ENCODE data around the gene DEPP1. TPM values are rescaled to one million over a fixed set of nuclear protein-coding genes. Genes with fewer than 3 reads are reported as not detected.
A peak's percentile ranks its signal among the peaks of the same experiment; 100 is the strongest.

The DEPP1 gene
- total and polyA plus RNA-seq, 2 of the 4 experiments (the other 2 are of a cell fraction), result 13.6 to 30.0 TPM

- no peaks in the 10 kb centered on the region for H3K9me3 ChIP-seq (ENCODE audit: control insufficient read depth, insufficient read depth, low read length)
- H3K56ac ChIP-seq (ENCODE audit: extremely low read depth, insufficient read depth, low read length), result no peak overlapping the region
- H3K23ac ChIP-seq (ENCODE audit: low read depth, low read length), result no peak overlapping the region
- H2AFZ ChIP-seq (replicated peaks; ENCODE audit: low read length, poor library complexity), result no peak overlapping the region
- H3K18ac ChIP-seq (ENCODE audit: low read depth, low read length), result no peak overlapping the region
- no peak overlapping the region for H3K14ac ChIP-seq (replicated peaks; ENCODE audit: low read depth, low read length)
- ChIA-PET POLR2A (ENCODE audit: unreplicated experiment) (no interaction called here), CTCF (interaction anchor here (1.2 to 2.0 kb wide), 2 partner anchors 33 to 36 kb away, joined by 3 to 7 read pairs; no protein-coding TSS in a partner anchor)
- dilution Hi-C loops (cut with HindIII; ENCODE audit: low sequenced_read_pairs, unreplicated experiment), result no loop called here
- no peak overlapping the region for H2BK120ac ChIP-seq (ENCODE audit: low read depth, low read length)
- BruUV-seq (replicated peaks), result no TSS peak
- no peak overlapping the region for H2BK20ac ChIP-seq (ENCODE audit: low read depth, low read length)
- peaks cover 11% of the 10 kb centered on the region for H3K9me1 ChIP-seq (ENCODE audit: insufficient read depth, low read length)
- no peak overlapping the region for H4K5ac ChIP-seq (ENCODE audit: low read depth, low read length)
- no CpG with 5 or more reads among the region's 6 CpGs for WGBS, 2 experiments (ENCODE audit: extremely low coverage in 2 of 2, insufficient read length in 1 of 2)
- 0 out of 2 replicates have a peak overlapping the region, but pooled peaks have one; percentile 39 for H2AK5ac ChIP-seq (ENCODE audit: low read depth, low read length)
- H2AK9ac ChIP-seq (replicated peaks; ENCODE audit: low read depth, low read length, poor library complexity), result no peak overlapping the region
- ATAC-seq (ENCODE audit: low read depth) (no peak), DNase-seq (no peak)
- no peak overlapping the region for H3K27ac ChIP-seq (ENCODE audit: insufficient read depth, low read length)
- no peaks in the 10 kb centered on the region for H4K20me1 ChIP-seq (ENCODE audit: insufficient read depth, low read length)
- in situ Hi-C loops (cut with MboI; ENCODE audit: low sequenced_read_pairs), result no loop called here
- H4K91ac ChIP-seq (ENCODE audit: insufficient read depth, low read depth, low read length), result peak overlapping the region; percentile 27; the same call in 1 of the 2 replicates
- no peaks in the 10 kb centered on the region for H3K27me3 ChIP-seq (ENCODE audit: control insufficient read depth, insufficient read depth, low read length)
- H3K9ac ChIP-seq (ENCODE audit: low read depth, low read length), result no peak overlapping the region
- peaks cover 2% of the 10 kb centered on the region; the same call in 1 of the 2 replicates for H3K36me3 ChIP-seq (ENCODE audit: control insufficient read depth, insufficient read depth, low read length)
- peaks cover 33% of the 10 kb centered on the region for H3K4me1 ChIP-seq (ENCODE audit: control insufficient read depth, insufficient read depth, low read length)
- TF ChIP-seq MAFK (IDR thresholded peaks at IDR 0.05; ENCODE audit: low read depth, low read length), result no peak
- no peak for TF ChIP-seq RCOR1 (IDR thresholded peaks at IDR 0.05; ENCODE audit: insufficient replicate concordance, low read length)
- no peak for TF ChIP-seq SMC3 (IDR thresholded peaks at IDR 0.05; ENCODE audit: low read depth, low read length)
- TF ChIP-seq, protein P1, sequence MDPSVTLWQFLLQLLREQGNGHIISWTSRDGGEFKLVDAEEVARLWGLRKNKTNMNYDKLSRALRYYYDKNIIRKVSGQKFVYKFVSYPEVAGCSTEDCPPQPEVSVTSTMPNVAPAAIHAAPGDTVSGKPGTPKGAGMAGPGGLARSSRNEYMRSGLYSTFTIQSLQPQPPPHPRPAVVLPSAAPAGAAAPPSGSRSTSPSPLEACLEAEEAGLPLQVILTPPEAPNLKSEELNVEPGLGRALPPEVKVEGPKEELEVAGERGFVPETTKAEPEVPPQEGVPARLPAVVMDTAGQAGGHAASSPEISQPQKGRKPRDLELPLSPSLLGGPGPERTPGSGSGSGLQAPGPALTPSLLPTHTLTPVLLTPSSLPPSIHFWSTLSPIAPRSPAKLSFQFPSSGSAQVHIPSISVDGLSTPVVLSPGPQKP (IDR thresholded peaks at IDR 0.05; ENCODE audit: borderline replicate concordance, low read depth, low read length), result no peak
- TF ChIP-seq MAZ (IDR thresholded peaks at IDR 0.05; ENCODE audit: borderline replicate concordance, low read depth, low read length), result no peak
- no peak for TF ChIP-seq FOS (IDR thresholded peaks at IDR 0.05; ENCODE audit: low read depth, low read length)
- TF ChIP-seq, protein P2, sequence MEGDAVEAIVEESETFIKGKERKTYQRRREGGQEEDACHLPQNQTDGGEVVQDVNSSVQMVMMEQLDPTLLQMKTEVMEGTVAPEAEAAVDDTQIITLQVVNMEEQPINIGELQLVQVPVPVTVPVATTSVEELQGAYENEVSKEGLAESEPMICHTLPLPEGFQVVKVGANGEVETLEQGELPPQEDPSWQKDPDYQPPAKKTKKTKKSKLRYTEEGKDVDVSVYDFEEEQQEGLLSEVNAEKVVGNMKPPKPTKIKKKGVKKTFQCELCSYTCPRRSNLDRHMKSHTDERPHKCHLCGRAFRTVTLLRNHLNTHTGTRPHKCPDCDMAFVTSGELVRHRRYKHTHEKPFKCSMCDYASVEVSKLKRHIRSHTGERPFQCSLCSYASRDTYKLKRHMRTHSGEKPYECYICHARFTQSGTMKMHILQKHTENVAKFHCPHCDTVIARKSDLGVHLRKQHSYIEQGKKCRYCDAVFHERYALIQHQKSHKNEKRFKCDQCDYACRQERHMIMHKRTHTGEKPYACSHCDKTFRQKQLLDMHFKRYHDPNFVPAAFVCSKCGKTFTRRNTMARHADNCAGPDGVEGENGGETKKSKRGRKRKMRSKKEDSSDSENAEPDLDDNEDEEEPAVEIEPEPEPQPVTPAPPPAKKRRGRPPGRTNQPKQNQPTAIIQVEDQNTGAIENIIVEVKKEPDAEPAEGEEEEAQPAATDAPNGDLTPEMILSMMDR (conservative IDR thresholded peaks at IDR 0.05; ENCODE audit: low read depth, low read length), result no peak
- no peak for TF ChIP-seq RFX5 (IDR thresholded peaks at IDR 0.05; ENCODE audit: low read depth, low read length)
- H2BK15ac ChIP-seq (ENCODE audit: low read depth, low read length), result no peak overlapping the region
- H4K8ac ChIP-seq (ENCODE audit: low read depth in 2 of 2, low read length in 2 of 2), result no peak overlapping the region; a peak in 1 of 4 replicates
- no peak overlapping the region for H3K4me2 ChIP-seq (ENCODE audit: low read depth, low read length)
- H3K4ac ChIP-seq (ENCODE audit: low read depth, low read length), result peak overlapping the region; percentile 40; the same call in 1 of the 2 replicates
- H3K79me1 ChIP-seq (ENCODE audit: low read depth in 1 of 2, low read length in 2 of 2), result peaks cover 0 to 12% of the 10 kb centered on the region in 2 experiments; a peak in 1 of 4 replicates
- H2BK5ac ChIP-seq (ENCODE audit: low read depth, low read length, poor library complexity, severe bottlenecking), result no peak overlapping the region
- no peak overlapping the region for H3K4me3 ChIP-seq (ENCODE audit: insufficient read depth, low read depth, low read length)
- intact Hi-C loops (cut with micrococcal nuclease), result no loop called here
These were observed 12.9 kb downstream of the DEPP1 start for GRCh38 chr10:44965651-44966097.

Measured in IMR-90 (cell line).